PFSK-1 (cell line): ENCODE measurements around the gene CIPC.

Experiments
- POLR2AphosphoS5 ChIP-seq: IDR thresholded peaks from 2 replicates; pipeline ENCODE4 v1.6.1; 2012; ENCODE audit warnings: low read depth, mild to moderate bottlenecking, control low read depth, low read length, moderate library complexity
- TAF1 ChIP-seq: IDR thresholded peaks from 2 replicates; pipeline ENCODE4 v1.6.1; 2012; ENCODE audit warnings: low read length, control low read depth, borderline replicate concordance; ENCODE audit not compliant: insufficient read depth

- TF ChIP-seq TAF1 (no peak), POLR2AphosphoS5 (no peak)
Observed at GRCh38 chr14:77098529-77099353, 683 bp downstream of the CIPC start.
